ENCODE data around the gene EDN1. TPM values are rescaled to one million over a fixed set of nuclear protein-coding genes. Genes with fewer than 3 reads are reported as not detected.

EDN1 gene
- polyA plus RNA-seq, 1 experiment: 4.0 TPM

GRCh38 chr6:12258191-12258590, 32.0 kb upstream of the EDN1 start:
- H3K4me3 ChIP-seq (ENCODE audit: low read depth, low read length): no peak overlapping the region
- no peak for DNase-seq (ENCODE audit: low read depth)
- H3K27me3 ChIP-seq (ENCODE audit: control insufficient read depth, insufficient read depth, low read length): no peaks in the 10 kb centered on the region
- CTCF ChIA-PET: no interaction called here
- no peaks in the 10 kb centered on the region for H3K36me3 ChIP-seq (ENCODE audit: control insufficient read depth, insufficient read depth, low read length)
- POLR2A ChIA-PET: no interaction called here
- no peak for TF ChIP-seq CTCF (IDR thresholded peaks at IDR 0.05; ENCODE audit: insufficient read depth, low read depth, low read length)

DNA sequence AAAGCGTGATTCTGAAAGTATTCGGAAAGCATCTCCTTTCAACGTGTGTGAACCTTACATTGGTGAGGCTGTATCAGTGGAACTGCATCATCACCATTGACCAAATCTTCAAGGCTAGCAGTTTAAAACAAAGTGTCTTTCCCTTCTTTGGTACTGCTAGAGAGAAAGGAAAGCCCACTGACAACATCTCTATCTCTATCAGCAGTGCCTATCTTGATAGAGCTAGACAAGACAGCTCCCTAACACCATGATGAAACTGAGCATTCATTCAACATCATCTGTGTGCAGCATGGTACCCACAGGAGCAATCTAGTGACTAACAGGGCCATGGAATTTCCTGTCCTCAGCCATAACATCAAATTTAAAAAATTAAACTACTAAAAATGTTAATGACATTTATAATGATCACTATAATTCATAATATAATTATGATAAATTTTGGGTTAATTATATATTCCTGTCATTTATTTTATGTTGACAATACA, 31.5 kb upstream of the EDN1 start:
- DNase-seq (ENCODE audit: low read depth): no peak
- ChIA-PET POLR2A (no interaction called here), CTCF (no interaction called here)
- no peaks in the 10 kb centered on the region for H3K36me3 ChIP-seq (ENCODE audit: control insufficient read depth, insufficient read depth, low read length)
- H3K4me3 ChIP-seq (ENCODE audit: low read depth, low read length): no peak overlapping the region
- H3K27me3 ChIP-seq (ENCODE audit: control insufficient read depth, insufficient read depth, low read length): no peaks in the 10 kb centered on the region
- TF ChIP-seq CTCF (IDR thresholded peaks at IDR 0.05; ENCODE audit: insufficient read depth, low read depth, low read length): no peak

DNA sequence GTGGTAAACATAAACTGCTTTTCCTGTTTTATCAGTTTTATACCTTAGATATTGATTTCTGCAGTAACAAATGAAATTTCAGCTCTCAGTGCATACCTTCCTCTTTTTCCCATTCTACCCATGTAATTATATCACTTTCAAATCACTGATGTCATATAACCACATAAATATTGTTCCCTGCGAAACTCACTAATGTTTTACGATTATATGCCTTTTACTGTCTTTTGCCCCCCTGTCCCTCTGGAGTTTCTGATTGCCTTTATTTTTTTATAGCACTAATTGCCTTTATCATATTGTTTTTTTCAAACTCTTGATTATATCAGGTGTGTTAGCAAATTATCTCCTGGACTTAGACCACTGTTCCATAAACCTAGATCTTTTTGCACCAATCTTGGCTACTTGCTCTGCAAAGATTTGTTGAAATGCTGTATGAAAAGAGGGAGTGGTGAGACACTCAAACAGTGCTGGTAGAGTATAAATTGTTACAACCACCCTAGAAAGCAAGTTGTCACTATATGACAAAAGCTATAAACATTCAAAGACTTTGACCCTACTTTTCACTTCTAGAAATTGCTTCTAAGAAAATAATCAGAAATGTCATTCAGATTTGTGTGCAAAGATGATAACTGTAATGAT, 29.6 kb upstream of the EDN1 start:
- no peaks in the 10 kb centered on the region for H3K36me3 ChIP-seq (ENCODE audit: control insufficient read depth, insufficient read depth, low read length)
- TF ChIP-seq CTCF (IDR thresholded peaks at IDR 0.05; ENCODE audit: insufficient read depth, low read depth, low read length): no peak
- ChIA-PET CTCF (interaction anchor here (0.9 kb wide), 1 partner anchor 605 kb away, joined by 3 read pairs; no protein-coding TSS in a partner anchor), POLR2A (no interaction called here)
- no peak for DNase-seq (ENCODE audit: low read depth)
- no peak overlapping the region for H3K4me3 ChIP-seq (ENCODE audit: low read depth, low read length)
- H3K27me3 ChIP-seq (ENCODE audit: control insufficient read depth, insufficient read depth, low read length): no peaks in the 10 kb centered on the region

DNA sequence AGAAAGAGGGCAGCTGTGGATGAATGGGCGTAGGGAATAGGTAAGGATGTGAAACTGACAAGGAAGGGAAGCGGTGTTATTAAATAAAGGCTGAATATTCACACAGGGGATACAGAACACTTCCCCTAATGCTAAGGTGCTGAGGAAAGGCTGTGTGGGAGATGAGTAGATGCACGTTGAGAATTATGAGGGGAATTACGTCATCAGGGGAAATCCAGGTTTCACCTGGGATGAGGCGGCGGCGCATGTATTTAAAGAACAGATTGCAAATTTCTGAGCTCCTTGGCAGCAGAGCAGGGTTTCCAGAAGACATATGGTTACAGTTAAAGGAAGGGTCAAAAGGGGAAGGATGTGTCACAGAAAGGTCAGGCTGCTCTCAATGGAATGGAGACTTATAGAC, 28.7 kb upstream of the EDN1 start:
- DNase-seq (ENCODE audit: low read depth): no peak
- ChIA-PET CTCF (no interaction called here), POLR2A (no interaction called here)
- TF ChIP-seq CTCF (IDR thresholded peaks at IDR 0.05; ENCODE audit: insufficient read depth, low read depth, low read length): no peak
- Histone ChIP-seq H3K27me3 (ENCODE audit: control insufficient read depth, insufficient read depth, low read length) (no peaks in the 10 kb centered on the region), H3K36me3 (ENCODE audit: control insufficient read depth, insufficient read depth, low read length) (no peaks in the 10 kb centered on the region), H3K4me3 (ENCODE audit: low read depth, low read length) (no peak overlapping the region)

DNA sequence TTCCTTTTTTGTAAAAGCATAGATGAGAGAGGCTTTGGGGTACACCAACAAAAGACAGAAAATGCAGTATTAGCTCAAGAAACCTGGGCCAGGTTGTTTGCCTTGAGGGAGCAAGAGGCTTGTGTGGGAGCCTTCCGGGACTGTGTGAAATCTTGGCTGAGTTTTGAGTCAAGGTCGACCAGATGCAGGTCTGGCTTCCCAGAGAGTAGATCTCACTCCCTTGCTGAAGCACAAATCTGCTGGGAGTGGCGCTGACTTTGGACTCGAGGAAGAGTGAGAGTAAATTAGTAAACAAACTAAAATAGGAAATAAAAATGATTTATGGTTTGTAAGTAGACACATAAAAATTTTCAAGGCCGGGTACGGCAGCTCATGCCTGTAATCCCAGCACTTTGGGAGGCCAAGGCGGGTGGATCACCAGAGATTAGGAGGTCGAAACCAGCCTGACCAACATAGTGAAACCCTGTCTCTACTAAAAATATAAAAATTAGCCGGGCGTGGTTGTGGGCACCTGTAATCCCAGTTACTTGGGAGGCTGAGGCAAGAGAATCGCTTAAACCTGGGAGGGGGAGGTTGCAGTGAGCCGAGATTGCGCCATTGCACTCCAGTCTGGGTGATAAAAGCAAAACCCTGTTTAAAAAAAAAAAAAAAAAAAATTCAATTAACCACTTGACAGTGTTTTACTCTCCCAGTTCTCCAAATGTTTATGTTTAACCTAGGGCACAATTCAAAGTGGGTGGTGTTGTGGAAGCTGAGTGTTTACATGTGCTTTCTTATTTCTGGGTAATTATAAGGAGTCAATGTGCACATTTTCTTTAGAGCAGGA, 27.7 kb upstream of the EDN1 start:
- no peak for DNase-seq (ENCODE audit: low read depth)
- ChIA-PET POLR2A (interaction anchor here (0.7 kb wide), 1 partner anchor 595 kb away, joined by 3 read pairs; no protein-coding TSS in a partner anchor), CTCF (interaction anchor here (1.1 kb wide), 1 partner anchor 12 kb away, joined by 4 read pairs; no protein-coding TSS in a partner anchor)
- Histone ChIP-seq H3K4me3 (ENCODE audit: low read depth, low read length) (no peak overlapping the region), H3K27me3 (ENCODE audit: control insufficient read depth, insufficient read depth, low read length) (no peaks in the 10 kb centered on the region), H3K36me3 (ENCODE audit: control insufficient read depth, insufficient read depth, low read length) (no peaks in the 10 kb centered on the region)
- TF ChIP-seq CTCF (IDR thresholded peaks at IDR 0.05; ENCODE audit: insufficient read depth, low read depth, low read length): no peak

All from BJ (cell line).